PC-9 (cell line): ENCODE results near the gene PRKACA. TPM values are rescaled to one million over a fixed set of nuclear protein-coding genes. Genes with fewer than 3 reads are reported as not detected.

Source experiments
- BruUV-seq: library from RNA; stranded (reverse); fragments of 400-500 nt; replicated peaks from 2 replicates; lab custom pipeline; 2021; lab: Mats Ljungman, UMichigan
- CTCF ChIA-PET: fragments of 300-600 bp; sonication (Branson Sonifier 250); formaldehyde crosslinking; loops from one replicate; lab custom pipeline; 2022; ENCODE audit warnings: antibody characterized with exemption; lab: Charles Lee
- POLR2A ChIA-PET: fragments of 300-600 bp; sonication (Branson Sonifier 250); formaldehyde crosslinking; loops from one replicate; lab custom pipeline; 2022; ENCODE audit warnings: antibody characterized with exemption; ENCODE audit not compliant: unreplicated experiment; lab: Charles Lee
- DNase-seq, 2 experiments: peaks; one replicate each; pipeline versions ENCODE4 v3.0.0 to v3.0.0-alpha.2; 2015 to 2022; ENCODE audit warnings: mixed read lengths in 1 of 2
- H2AFZ ChIP-seq: fragments of 200-600 bp; sonication (generic); 2 replicates; pipeline ENCODE4 v1.8.1; 2017; ENCODE audit warnings: antibody characterized with exemption
- H3F3A ChIP-seq: fragments of 200-600 bp; sonication (generic); 2 replicates; pipeline ENCODE4 v1.8.1; 2017; ENCODE audit warnings: antibody characterized with exemption, mild to moderate bottlenecking, low read depth; ENCODE audit not compliant: insufficient read depth
- H3K27ac ChIP-seq: fragments of 200-600 bp; sonication (generic); 2 replicates; pipeline ENCODE4 v1.6.1; 2016; ENCODE audit warnings: mixed run types
- H3K27me3 ChIP-seq: fragments of 200-600 bp; sonication (generic); 2 replicates; pipeline ENCODE4 v1.6.1; 2016; ENCODE audit warnings: low read depth, mixed run types; ENCODE audit not compliant: insufficient read depth
- H3K36me3 ChIP-seq: fragments of 200-600 bp; sonication (generic); 2 replicates; pipeline ENCODE4 v1.6.1; 2016; ENCODE audit warnings: low read depth, mixed run types
- H3K4me1 ChIP-seq: fragments of 200-600 bp; sonication (generic); replicated peaks from 2 replicates; pipeline ENCODE4 v1.6.1; 2016; ENCODE audit warnings: mixed run types; ENCODE audit not compliant: insufficient read depth
- H3K4me2 ChIP-seq: fragments of 200-600 bp; sonication (generic); 2 replicates; pipeline ENCODE4 v1.6.1; 2017; ENCODE audit warnings: mixed run types
- H3K4me3 ChIP-seq: fragments of 200-600 bp; sonication (generic); 2 replicates; pipeline ENCODE4 v1.6.1; 2016; ENCODE audit warnings: mixed run types
- H3K79me2 ChIP-seq: fragments of 200-600 bp; sonication (generic); 2 replicates; pipeline ENCODE4 v1.6.1; 2017; ENCODE audit warnings: low read depth, mixed run types
- H3K9me2 ChIP-seq: fragments of 200-600 bp; sonication (generic); 2 replicates; pipeline ENCODE4 v1.8.1; 2017; ENCODE audit warnings: mild to moderate bottlenecking; ENCODE audit not compliant: insufficient read depth
- H3K9me3 ChIP-seq: fragments of 200-600 bp; sonication (generic); 2 replicates; pipeline ENCODE4 v1.8.1; 2016; ENCODE audit warnings: low read depth; ENCODE audit not compliant: insufficient read depth
- H4K20me1 ChIP-seq: fragments of 200-600 bp; sonication (generic); 2 replicates; pipeline ENCODE4 v1.8.1; 2017; ENCODE audit not compliant: insufficient read depth
- CTCF ChIP-seq: fragments of 200-600 bp; sonication (generic); conservative IDR thresholded peaks from 2 replicates; pipeline ENCODE4 v1.6.1; 2017; ENCODE audit warnings: mixed run types, antibody characterized with exemption, mild to moderate bottlenecking, moderate library complexity
- EZH2 ChIP-seq: fragments of 200-600 bp; sonication (generic); IDR thresholded peaks from 2 replicates; pipeline ENCODE4 v1.8.0; 2017; ENCODE audit warnings: antibody characterized with exemption, low read depth
- intact Hi-C: fragments of 100-400 bp; cut with micrococcal nuclease; formaldehyde crosslinking; loops from one replicate; pipeline ENCODE4 v1.10.0; 2022; ENCODE audit not compliant: unreplicated experiment
- total RNA-seq: library from RNA; stranded (reverse); gene quantifications from 2 replicates; pipeline ENCODE4 v1.2.3, GENCODE V29; 2021

PRKACA gene
- total RNA-seq, 1 experiment from 2014 or later, result 82.8 TPM

- no peak for DNase-seq
- no peak overlapping the region for H3K4me2 ChIP-seq
- no peak overlapping the region for H3K27ac ChIP-seq
- H4K20me1 ChIP-seq, result no peaks in the 10 kb centered on the region
- TF ChIP-seq EZH2, result no peak
- TF ChIP-seq CTCF, result no peak
- H3K4me1 ChIP-seq, result no peaks in the 10 kb centered on the region
- no peak overlapping the region for H2AFZ ChIP-seq
- intact Hi-C loops, result no loop called here
- POLR2A ChIA-PET, result no interaction called here
- H3K9me2 ChIP-seq, result no peaks in the 10 kb centered on the region
- no peak overlapping the region for H3K4me3 ChIP-seq
- no TSS peak for BruUV-seq
- H3F3A ChIP-seq, result no peaks in the 10 kb centered on the region; the same call in 1 of the 2 replicates
- CTCF ChIA-PET, result no interaction called here
- no peaks in the 10 kb centered on the region for H3K36me3 ChIP-seq
- H3K79me2 ChIP-seq, result no peaks in the 10 kb centered on the region
- no peaks in the 10 kb centered on the region for H3K27me3 ChIP-seq
- no peaks in the 10 kb centered on the region for H3K9me3 ChIP-seq
These were observed 43.7 kb upstream of the PRKACA start for GRCh38 chr19:14161305-14161704.

- Histone ChIP-seq H3K9me3 (no peaks in the 10 kb centered on the region), H3K79me2 (no peaks in the 10 kb centered on the region), H3K27ac (no peak overlapping the region), H4K20me1 (no peaks in the 10 kb centered on the region), H3K4me2 (no peak overlapping the region), H2AFZ (no peak overlapping the region), H3K4me3 (no peak overlapping the region), H3K36me3 (no peaks in the 10 kb centered on the region), H3K27me3 (no peaks in the 10 kb centered on the region), H3K9me2 (no peaks in the 10 kb centered on the region), H3K4me1 (no peaks in the 10 kb centered on the region), H3F3A (no peaks in the 10 kb centered on the region; the same call in 1 of the 2 replicates)
- no peak for TF ChIP-seq CTCF
- no peak for TF ChIP-seq EZH2
- CTCF ChIA-PET, result interaction anchor here (0.6 kb wide), 1 partner anchor 53 kb away, joined by 3 read pairs; no protein-coding TSS in a partner anchor
- BruUV-seq, result no TSS peak
- POLR2A ChIA-PET, result no interaction called here
- no peak for DNase-seq
- intact Hi-C loops, result no loop called here
These were observed 42.6 kb upstream of the PRKACA start for GRCh38 chr19:14160017-14160703.

GRCh38 chr19:14159059-14159458, 41.5 kb upstream of the PRKACA start:
- intact Hi-C loops, result no loop called here
- peaks cover 4% of the 10 kb centered on the region; the same call in 1 of the 2 replicates for H3F3A ChIP-seq
- H3K4me1 ChIP-seq, result no peaks in the 10 kb centered on the region
- no peak overlapping the region for H2AFZ ChIP-seq
- no peaks in the 10 kb centered on the region for H3K79me2 ChIP-seq
- no peak overlapping the region for H3K4me2 ChIP-seq
- H3K27me3 ChIP-seq, result no peaks in the 10 kb centered on the region
- CTCF ChIA-PET, result no interaction called here
- no peak overlapping the region for H3K27ac ChIP-seq
- BruUV-seq, result no TSS peak
- TF ChIP-seq EZH2, result no peak
- no peaks in the 10 kb centered on the region for H3K9me3 ChIP-seq
- no peaks in the 10 kb centered on the region for H4K20me1 ChIP-seq
- POLR2A ChIA-PET, result no interaction called here
- DNase-seq, result no peak
- H3K9me2 ChIP-seq, result no peaks in the 10 kb centered on the region
- H3K4me3 ChIP-seq, result no peak overlapping the region
- no peaks in the 10 kb centered on the region for H3K36me3 ChIP-seq
